ENCODE results near the gene STEAP3.

Gene STEAP3

GRCh38 chr2:119220720-119221301, 2.8 kb upstream of the STEAP3 start:
- no peaks in the 10 kb centered on the region for H3K9me2 ChIP-seq (replicated peaks; ENCODE audit: low read depth, low read length)
- H3K36me3 ChIP-seq (ENCODE audit: insufficient read depth, low read length), result no peaks in the 10 kb centered on the region
- H3K9me3 ChIP-seq (ENCODE audit: insufficient read depth, low read depth, low read length), result no peaks in the 10 kb centered on the region
- no peaks in the 10 kb centered on the region for H3K79me2 ChIP-seq (ENCODE audit: insufficient read depth, low read length)
- H3K27me3 ChIP-seq (ENCODE audit: insufficient read depth, low read length, poor library complexity, severe bottlenecking), result no peaks in the 10 kb centered on the region
- no peaks in the 10 kb centered on the region for H4K20me1 ChIP-seq (ENCODE audit: insufficient read depth, low read length, poor library complexity, severe bottlenecking)
- H3K4me1 ChIP-seq (ENCODE audit: insufficient read depth, low read length, poor library complexity, severe bottlenecking), result no peaks in the 10 kb centered on the region
- no peak overlapping the region for H3K4me3 ChIP-seq (ENCODE audit: low read length, poor library complexity, severe bottlenecking)
- no peak overlapping the region for H2AFZ ChIP-seq (ENCODE audit: low read length)
- H3K4me2 ChIP-seq (ENCODE audit: low read depth, low read length, poor library complexity, severe bottlenecking), result no peak overlapping the region
- TF ChIP-seq EZH2phosphoT487 (IDR thresholded peaks at IDR 0.05; ENCODE audit: borderline replicate concordance) (no peak), CTCF (conservative IDR thresholded peaks at IDR 0.05; ENCODE audit: low read length) (no peak)
- no peaks in the 10 kb centered on the region for H3F3A ChIP-seq (ENCODE audit: low read depth)
- H3K9ac ChIP-seq (ENCODE audit: low read depth, low read length, poor library complexity, severe bottlenecking), result no peak overlapping the region

- Histone ChIP-seq H3K4me1 (ENCODE audit: insufficient read depth, low read length, poor library complexity, severe bottlenecking) (no peaks in the 10 kb centered on the region), H3K27me3 (ENCODE audit: insufficient read depth, low read length, poor library complexity, severe bottlenecking) (no peaks in the 10 kb centered on the region), H3K9me3 (ENCODE audit: insufficient read depth, low read depth, low read length) (no peaks in the 10 kb centered on the region), H3K9ac (ENCODE audit: low read depth, low read length, poor library complexity, severe bottlenecking) (no peak overlapping the region), H3K9me2 (replicated peaks; ENCODE audit: low read depth, low read length) (no peaks in the 10 kb centered on the region), H3F3A (ENCODE audit: low read depth) (no peaks in the 10 kb centered on the region), H4K20me1 (ENCODE audit: insufficient read depth, low read length, poor library complexity, severe bottlenecking) (no peaks in the 10 kb centered on the region), H3K36me3 (ENCODE audit: insufficient read depth, low read length) (no peaks in the 10 kb centered on the region), H3K79me2 (ENCODE audit: insufficient read depth, low read length) (no peaks in the 10 kb centered on the region), H2AFZ (ENCODE audit: low read length) (no peak overlapping the region), H3K4me3 (ENCODE audit: low read length, poor library complexity, severe bottlenecking) (no peak overlapping the region), H3K4me2 (ENCODE audit: low read depth, low read length, poor library complexity, severe bottlenecking) (no peak overlapping the region)
- TF ChIP-seq EZH2phosphoT487 (IDR thresholded peaks at IDR 0.05; ENCODE audit: borderline replicate concordance), result no peak
- TF ChIP-seq CTCF (conservative IDR thresholded peaks at IDR 0.05; ENCODE audit: low read length), result no peak
Measured at GRCh38 chr2:119221609-119222008, 2.0 kb upstream of the STEAP3 start.

- no peak overlapping the region for H3K4me2 ChIP-seq (ENCODE audit: low read depth, low read length, poor library complexity, severe bottlenecking)
- no peak overlapping the region for H3K4me3 ChIP-seq (ENCODE audit: low read length, poor library complexity, severe bottlenecking)
- H3K27me3 ChIP-seq (ENCODE audit: insufficient read depth, low read length, poor library complexity, severe bottlenecking), result no peaks in the 10 kb centered on the region
- no peaks in the 10 kb centered on the region for H3F3A ChIP-seq (ENCODE audit: low read depth)
- H3K9ac ChIP-seq (ENCODE audit: low read depth, low read length, poor library complexity, severe bottlenecking), result no peak overlapping the region
- no peaks in the 10 kb centered on the region for H3K4me1 ChIP-seq (ENCODE audit: insufficient read depth, low read length, poor library complexity, severe bottlenecking)
- TF ChIP-seq CTCF (conservative IDR thresholded peaks at IDR 0.05; ENCODE audit: low read length) (no peak), EZH2phosphoT487 (IDR thresholded peaks at IDR 0.05; ENCODE audit: borderline replicate concordance) (no peak)
- no peaks in the 10 kb centered on the region for H3K79me2 ChIP-seq (ENCODE audit: insufficient read depth, low read length)
- no peak overlapping the region for H2AFZ ChIP-seq (ENCODE audit: low read length)
- H3K9me3 ChIP-seq (ENCODE audit: insufficient read depth, low read depth, low read length), result no peaks in the 10 kb centered on the region
- no peaks in the 10 kb centered on the region for H3K9me2 ChIP-seq (replicated peaks; ENCODE audit: low read depth, low read length)
- no peaks in the 10 kb centered on the region for H3K36me3 ChIP-seq (ENCODE audit: insufficient read depth, low read length)
- no peaks in the 10 kb centered on the region for H4K20me1 ChIP-seq (ENCODE audit: insufficient read depth, low read length, poor library complexity, severe bottlenecking)
Measured at GRCh38 chr2:119222213-119222612, 1.4 kb upstream of the STEAP3 start.

Data from Loucy (cell line).